ENCODE results near the gene TMEM63B.
"Not testable (repeated sequence)": the region's sequence is repeated elsewhere in the genome, so short reads cannot be mapped to it uniquely, and the experiment has no call there.

Gene TMEM63B

GRCh38 chr6:44196351-44196750, 69.0 kb downstream of the TMEM63B start:
- not testable (repeated sequence) for DNase-seq

DNA sequence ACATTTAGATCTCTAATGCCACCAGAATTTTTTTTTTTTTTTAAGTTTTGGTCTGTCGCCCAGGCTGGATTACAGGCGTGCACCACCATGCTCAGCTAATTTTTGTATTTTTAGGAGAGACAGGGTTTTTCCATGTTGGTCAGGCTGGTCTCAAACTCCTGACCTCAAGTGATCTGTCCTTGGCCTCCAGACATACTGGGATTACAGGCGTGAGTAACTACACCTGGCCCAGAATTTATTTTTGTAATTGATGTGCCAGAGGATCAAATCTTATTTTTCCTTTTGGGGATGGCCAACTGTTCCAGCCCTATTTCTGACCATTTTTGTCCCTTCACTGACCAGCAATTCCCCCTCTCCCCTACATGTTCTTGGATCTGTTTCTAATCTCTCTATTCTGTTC, 71.3 kb downstream of the TMEM63B start:
- DNase-seq: no peak

DNA sequence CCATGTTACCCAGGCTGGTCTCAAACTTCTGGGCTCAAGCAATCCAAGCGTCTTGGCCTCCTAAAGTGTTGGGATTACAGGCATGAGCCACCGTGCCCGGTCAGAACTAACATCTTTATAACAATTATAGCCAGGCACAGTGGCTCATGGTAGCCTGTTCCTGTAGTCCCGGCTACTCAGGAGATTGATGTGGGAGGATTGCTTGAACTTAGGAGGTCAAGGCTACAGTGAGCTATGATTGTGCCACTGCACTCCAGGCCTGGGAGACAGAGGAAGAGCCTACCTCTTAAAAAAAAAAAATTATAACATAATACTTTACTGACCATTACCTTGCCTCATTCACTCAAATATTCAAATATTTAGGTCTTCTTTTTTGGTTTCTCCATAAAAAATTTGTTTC, 72.5 kb downstream of the TMEM63B start:
- no peak for DNase-seq

DNA sequence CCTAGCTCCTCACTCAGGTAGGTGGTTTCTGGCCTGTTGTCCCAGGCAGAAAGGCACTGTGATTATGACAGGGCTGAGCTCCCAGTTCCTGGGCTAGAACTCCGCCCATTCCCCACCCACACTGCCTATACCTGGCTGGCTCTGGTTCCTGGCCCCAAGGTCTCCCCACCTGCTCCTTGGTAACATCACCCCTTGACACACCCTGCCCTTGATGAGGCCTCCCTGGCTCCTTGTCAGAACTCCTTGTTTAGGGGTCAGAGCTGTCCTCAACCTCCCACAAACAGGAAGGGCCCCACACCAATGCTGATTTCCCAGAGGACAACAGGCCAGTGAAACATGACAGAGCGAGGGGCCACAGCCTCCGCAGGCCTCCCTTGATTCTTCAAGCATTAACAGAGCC, 73.8 kb downstream of the TMEM63B start:
- no peak for DNase-seq

DNA sequence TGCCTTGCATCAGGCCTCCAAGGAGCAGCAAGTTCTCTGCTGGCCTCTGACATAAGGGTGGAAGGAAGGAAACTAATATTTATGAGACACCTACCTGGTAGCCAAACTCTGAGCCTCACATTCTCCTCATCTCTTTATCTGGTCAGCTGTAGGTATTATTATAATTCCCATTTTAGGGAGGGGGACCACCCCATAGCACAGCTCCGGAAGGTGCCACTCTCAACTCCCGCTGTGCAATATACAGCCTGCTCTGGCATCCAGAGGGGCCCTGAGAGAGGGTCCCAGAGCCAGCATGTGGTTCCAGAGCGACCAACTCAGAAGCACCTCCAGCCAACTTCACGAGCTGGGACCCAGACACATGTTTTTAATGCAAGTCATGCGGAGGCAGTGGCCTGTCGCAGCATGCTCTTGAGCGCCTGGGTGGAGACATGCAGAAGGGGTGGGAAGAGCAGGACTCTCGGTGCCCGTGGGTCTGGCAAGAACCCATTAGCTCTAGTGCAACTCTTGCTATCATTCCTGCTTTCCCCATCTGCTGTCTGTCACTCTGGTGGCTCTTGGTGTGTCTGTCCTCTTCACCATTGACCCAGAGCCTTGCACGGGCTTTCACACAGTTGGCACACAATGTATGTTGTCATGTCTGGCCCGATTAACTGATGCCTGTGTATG, 74.4 kb downstream of the TMEM63B start:
- no peak for DNase-seq

DNA sequence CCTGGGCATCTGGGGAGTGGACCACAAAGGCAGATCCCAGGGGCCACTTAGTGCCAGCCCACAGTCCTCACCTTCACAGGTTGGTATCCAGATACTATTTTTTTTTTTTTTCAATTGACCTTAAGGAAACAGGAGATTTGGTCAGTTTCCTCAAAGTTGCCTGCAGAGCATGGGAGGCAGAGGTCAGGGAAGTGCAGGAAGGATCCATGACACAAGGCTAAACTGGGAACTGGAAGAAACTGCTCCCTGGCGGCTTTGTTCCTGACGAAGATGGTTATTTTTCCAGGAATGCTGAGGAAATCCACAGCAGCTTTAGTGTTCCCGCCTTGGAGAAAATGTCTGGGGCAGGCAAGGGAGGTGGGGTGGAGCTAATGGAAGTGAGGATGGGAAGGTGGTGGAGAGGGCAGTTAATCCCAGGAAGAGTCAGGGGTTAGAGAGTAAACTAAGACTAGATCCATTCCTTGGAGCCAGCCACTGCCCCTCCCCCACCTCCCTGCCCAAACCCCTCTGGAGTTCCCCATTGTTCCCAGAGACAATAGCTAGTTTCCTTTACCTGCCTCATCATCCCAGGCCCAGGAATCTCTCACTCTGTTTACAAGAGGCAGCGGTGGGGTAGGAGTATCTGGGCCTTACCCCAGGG, 75.1 kb downstream of the TMEM63B start:
- no peak for DNase-seq

DNA sequence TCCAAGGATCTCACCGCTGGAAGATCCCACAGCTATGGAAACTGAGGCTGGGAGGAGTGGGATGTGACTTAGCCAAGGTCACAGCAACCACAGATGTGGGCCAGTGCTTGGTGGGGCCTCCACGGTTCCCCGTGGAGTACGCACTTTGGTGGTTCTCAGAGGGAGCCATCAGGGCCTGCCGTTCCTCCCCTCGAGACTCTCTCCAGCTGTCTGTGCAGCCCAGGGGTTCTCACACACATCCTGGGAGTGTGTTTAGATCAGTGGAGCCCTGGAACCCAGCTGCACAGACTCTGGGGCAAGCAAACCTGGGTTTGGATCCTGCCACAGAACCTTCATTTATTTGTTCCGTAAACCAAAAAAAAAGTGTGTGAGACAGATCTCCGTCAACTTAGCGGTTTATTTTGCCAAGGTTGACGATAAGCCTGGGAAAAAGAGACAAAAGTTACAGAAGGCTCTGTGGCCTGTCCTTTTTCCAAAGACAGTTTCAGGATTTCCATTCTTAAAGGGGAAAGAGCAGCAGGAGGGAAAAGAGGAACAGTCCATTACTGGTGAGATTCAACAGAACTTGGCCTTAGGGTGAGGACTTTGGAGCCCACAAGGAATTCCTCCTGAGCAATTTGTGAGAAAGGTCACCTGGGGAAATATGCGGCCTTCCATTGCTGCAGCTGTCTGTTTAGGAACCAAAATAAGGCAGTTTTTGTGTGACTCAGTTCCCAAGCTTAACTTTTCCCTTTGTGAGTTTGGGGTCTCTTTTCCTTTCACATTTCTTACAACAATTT, 75.8 kb downstream of the TMEM63B start:
- no peak for DNase-seq

DNA sequence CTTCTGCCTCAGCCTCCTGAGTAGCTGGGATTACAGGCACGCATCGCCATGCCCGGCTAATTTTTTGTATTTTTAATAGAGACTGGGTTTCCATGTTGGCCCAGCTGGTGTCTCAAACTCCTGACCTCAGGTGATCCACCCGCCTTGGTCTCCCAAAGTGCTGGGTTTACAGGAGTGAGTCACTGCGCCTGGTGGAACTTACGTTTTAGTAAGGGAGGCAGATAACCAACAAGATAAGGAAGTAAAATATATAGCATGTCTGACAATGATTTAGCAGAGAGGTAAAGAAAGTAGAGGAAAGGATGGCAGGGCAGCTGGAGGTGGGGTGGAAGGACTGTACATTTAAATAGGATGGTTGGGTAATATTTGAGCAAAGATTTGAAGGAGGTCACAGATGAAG, 76.6 kb downstream of the TMEM63B start:
- no peak for DNase-seq

All from activated effector memory CD4-positive, alpha-beta T cell treated with anti-CD3 and anti-CD28 coated beads, Interleukin-2, amount 50 U/mL, for 16 hours (primary cell).